Fibroblast of lung (primary cell): Measurements from ENCODE around the gene CECR2. TPM values are rescaled to one million over a fixed set of nuclear protein-coding genes. Genes with fewer than 3 reads are reported as not detected.

Source experiments
- DNase-seq, 2 donors: peaks; one replicate each; pipeline versions ENCODE4 v3.0.0 to v3.0.0-alpha.2; 2010; ENCODE audit warnings: low read depth in 2 of 2
- H2AFZ ChIP-seq: 2 replicates; pipeline ENCODE4 v1.5.1; 2012; ENCODE audit warnings: low read length, control low read depth, inconsistent platforms
- H3K27ac ChIP-seq: 2 replicates; pipeline ENCODE4 v1.5.1; 2011; ENCODE audit warnings: low read length, control low read depth; ENCODE audit not compliant: insufficient read depth
- H3K27me3 ChIP-seq: 2 replicates; pipeline ENCODE4 v1.5.1; 2011; ENCODE audit warnings: mild to moderate bottlenecking, low read length; ENCODE audit not compliant: control insufficient read depth, insufficient read depth
- H3K36me3 ChIP-seq: 2 replicates; pipeline ENCODE4 v1.5.1; 2011; ENCODE audit warnings: low read length; ENCODE audit not compliant: control insufficient read depth, insufficient read depth
- H3K4me1 ChIP-seq: 2 replicates; pipeline ENCODE4 v1.5.1; 2011; ENCODE audit warnings: low read length; ENCODE audit not compliant: control insufficient read depth, insufficient read depth; ENCODE audit errors: extremely low read depth
- H3K4me2 ChIP-seq: 2 replicates; pipeline ENCODE4 v1.5.1; 2011; ENCODE audit warnings: low read length, control low read depth; ENCODE audit not compliant: insufficient read depth; ENCODE audit errors: extremely low read depth
- H3K4me3 ChIP-seq, 4 experiments: fragments of 200-600 bp in 1 of 4; sonication (generic) in 1 of 4; replicated peaks in 1 of 4; 2 replicates each; pipeline ENCODE4 v1.5.1; 2011 to 2016; ENCODE audit warnings: low read length in 4 of 4, low read depth in 3 of 4, mild to moderate bottlenecking in 3 of 4, control low read depth in 2 of 4, inconsistent platforms in 1 of 4, mixed read lengths in 1 of 4; ENCODE audit not compliant: insufficient read depth in 1 of 4; ENCODE audit errors: control extremely low read depth in 1 of 4
- H3K79me2 ChIP-seq: 2 replicates; pipeline ENCODE4 v1.5.1; 2012; ENCODE audit warnings: mild to moderate bottlenecking, low read length, inconsistent platforms; ENCODE audit not compliant: control insufficient read depth, insufficient read depth
- H3K9ac ChIP-seq: 2 replicates; pipeline ENCODE4 v1.5.1; 2011; ENCODE audit warnings: mild to moderate bottlenecking, low read length, control low read depth; ENCODE audit not compliant: insufficient read depth
- H3K9me3 ChIP-seq: 2 replicates; pipeline ENCODE4 v1.5.1; 2012; ENCODE audit warnings: low read depth, low read length; ENCODE audit not compliant: control insufficient read depth, insufficient read depth
- H4K20me1 ChIP-seq: 2 replicates; pipeline ENCODE4 v1.5.1; 2011; ENCODE audit warnings: low read length; ENCODE audit not compliant: control insufficient read depth, insufficient read depth; ENCODE audit errors: extremely low read depth
- EZH2 ChIP-seq: IDR thresholded peaks from 2 replicates; pipeline ENCODE4 v1.5.1; 2012; ENCODE audit warnings: low read length, control low read depth, mild to moderate bottlenecking; ENCODE audit errors: missing control alignments
- polyA plus RNA-seq, 2 donors: library from polyadenylated mRNA; depleted of rRNA in 1 of 2; stranded (reverse) in 1 of 2; unstranded in 1 of 2; fragments of >200 nt; gene quantifications; 2 replicates each; pipeline ENCODE4 v1.2.1, GENCODE V29; 2011 to 2012; ENCODE audit warnings: missing spikeins in 1 of 2
- total RNA-seq: library from RNA; depleted of rRNA; stranded (reverse); fragments of >200 nt; gene quantifications from 2 replicates; pipeline ENCODE4 v1.2.1, GENCODE V29; 2014
- TF ChIP-seq, protein P1 (sequence below), 2 donors: IDR thresholded peaks in 1 of 2; conservative IDR thresholded peaks in 1 of 2; 1 replicate in 1 of 2; 2 replicates in 1 of 2; pipeline ENCODE4 v1.5.1; 2011 to 2012; ENCODE audit warnings: low read length in 2 of 2, control low read depth in 1 of 2, inconsistent platforms in 1 of 2, low read depth in 1 of 2, mild to moderate bottlenecking in 1 of 2

The CECR2 gene
- total and polyA plus RNA-seq, 2 donors (not counting 1 experiment from before 2014, with no cell fraction given), result under 0.01 to 0.09 TPM

- no peaks in the 10 kb centered on the region for H3K4me1 ChIP-seq
- no peaks in the 10 kb centered on the region for H4K20me1 ChIP-seq
- H3K27me3 ChIP-seq, result no peaks in the 10 kb centered on the region
- TF ChIP-seq, protein P1, sequence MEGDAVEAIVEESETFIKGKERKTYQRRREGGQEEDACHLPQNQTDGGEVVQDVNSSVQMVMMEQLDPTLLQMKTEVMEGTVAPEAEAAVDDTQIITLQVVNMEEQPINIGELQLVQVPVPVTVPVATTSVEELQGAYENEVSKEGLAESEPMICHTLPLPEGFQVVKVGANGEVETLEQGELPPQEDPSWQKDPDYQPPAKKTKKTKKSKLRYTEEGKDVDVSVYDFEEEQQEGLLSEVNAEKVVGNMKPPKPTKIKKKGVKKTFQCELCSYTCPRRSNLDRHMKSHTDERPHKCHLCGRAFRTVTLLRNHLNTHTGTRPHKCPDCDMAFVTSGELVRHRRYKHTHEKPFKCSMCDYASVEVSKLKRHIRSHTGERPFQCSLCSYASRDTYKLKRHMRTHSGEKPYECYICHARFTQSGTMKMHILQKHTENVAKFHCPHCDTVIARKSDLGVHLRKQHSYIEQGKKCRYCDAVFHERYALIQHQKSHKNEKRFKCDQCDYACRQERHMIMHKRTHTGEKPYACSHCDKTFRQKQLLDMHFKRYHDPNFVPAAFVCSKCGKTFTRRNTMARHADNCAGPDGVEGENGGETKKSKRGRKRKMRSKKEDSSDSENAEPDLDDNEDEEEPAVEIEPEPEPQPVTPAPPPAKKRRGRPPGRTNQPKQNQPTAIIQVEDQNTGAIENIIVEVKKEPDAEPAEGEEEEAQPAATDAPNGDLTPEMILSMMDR (conservative IDR thresholded peaks at IDR 0.05 in 1 of 2, IDR thresholded peaks at IDR 0.05 in 1 of 2; ENCODE audit: low read depth in 1 of 2, low read length in 2 of 2), result peak; percentile 49 to 70
- no peak for TF ChIP-seq EZH2
- H3K36me3 ChIP-seq, result no peaks in the 10 kb centered on the region
- no peaks in the 10 kb centered on the region for H3K79me2 ChIP-seq
- no peak overlapping the region for H2AFZ ChIP-seq
- H3K9me3 ChIP-seq, result no peaks in the 10 kb centered on the region
- H3K4me2 ChIP-seq, result no peak overlapping the region
- no peak overlapping the region for H3K9ac ChIP-seq
- H3K27ac ChIP-seq, result no peak overlapping the region
- DNase-seq, result peak; percentile 57 to 86
- H3K4me3 ChIP-seq, result no peak overlapping the region
These were observed 132.5 kb downstream of the CECR2 start for GRCh38 chr22:17501679-17502285.

- no peaks in the 10 kb centered on the region for H3K27me3 ChIP-seq
- H3K9me3 ChIP-seq, result no peaks in the 10 kb centered on the region
- no peak overlapping the region for H3K27ac ChIP-seq
- no peaks in the 10 kb centered on the region for H4K20me1 ChIP-seq
- no peak overlapping the region for H3K9ac ChIP-seq
- DNase-seq, result no peak
- TF ChIP-seq EZH2, result no peak
- TF ChIP-seq, protein P1 (conservative IDR thresholded peaks at IDR 0.05 in 1 of 2, IDR thresholded peaks at IDR 0.05 in 1 of 2; ENCODE audit: low read depth in 1 of 2, low read length in 2 of 2), result no peak
- no peaks in the 10 kb centered on the region for H3K4me1 ChIP-seq
- H3K4me3 ChIP-seq, result no peak overlapping the region
- H3K4me2 ChIP-seq, result no peak overlapping the region
- H3K79me2 ChIP-seq, result no peaks in the 10 kb centered on the region
- H2AFZ ChIP-seq, result no peak overlapping the region
- H3K36me3 ChIP-seq, result no peaks in the 10 kb centered on the region
These were observed 138.8 kb downstream of the CECR2 start for GRCh38 chr22:17508110-17508509.

DNA sequence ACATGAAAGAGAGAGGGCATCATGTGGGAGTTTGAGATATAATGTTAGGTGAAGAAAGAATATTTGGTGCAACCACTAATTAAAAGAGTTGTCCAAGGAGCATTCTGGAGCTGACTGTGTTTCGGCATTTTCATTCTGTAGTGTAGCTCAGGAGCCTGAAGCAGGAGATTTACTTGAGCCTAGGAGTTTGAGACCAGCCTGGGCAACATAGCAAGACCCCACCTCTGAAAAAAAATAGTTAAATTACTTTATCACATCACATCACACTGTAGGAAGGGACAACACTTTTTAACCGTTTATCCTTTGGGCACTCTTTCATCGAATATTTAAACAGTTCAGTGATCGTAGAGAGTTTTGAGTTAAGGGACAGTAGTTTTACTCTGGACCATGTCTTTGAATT lies 143.7 kb downstream of the CECR2 start:
- no peak overlapping the region for H3K4me2 ChIP-seq
- H3K4me3 ChIP-seq, result no peak overlapping the region
- no peak for DNase-seq
- H3K4me1 ChIP-seq, result no peaks in the 10 kb centered on the region
- H2AFZ ChIP-seq, result no peak overlapping the region
- H4K20me1 ChIP-seq, result no peaks in the 10 kb centered on the region
- H3K36me3 ChIP-seq, result no peaks in the 10 kb centered on the region
- H3K79me2 ChIP-seq, result no peaks in the 10 kb centered on the region
- no peaks in the 10 kb centered on the region for H3K27me3 ChIP-seq
- no peaks in the 10 kb centered on the region for H3K9me3 ChIP-seq
- H3K27ac ChIP-seq, result no peak overlapping the region
- TF ChIP-seq, protein P1 (conservative IDR thresholded peaks at IDR 0.05 in 1 of 2, IDR thresholded peaks at IDR 0.05 in 1 of 2; ENCODE audit: low read depth in 1 of 2, low read length in 2 of 2), result no peak
- TF ChIP-seq EZH2, result no peak
- no peak overlapping the region for H3K9ac ChIP-seq
